Neutrophil (primary cell): Measurements from ENCODE around the gene KRT4.

ENCODE experiments used
- H3K27ac ChIP-seq: fragments of 200-600 bp; sonication (generic); 2 replicates; pipeline ENCODE4 v1.5.1; 2016; ENCODE audit warnings: mild to moderate bottlenecking, moderate library complexity
- H3K27me3 ChIP-seq: fragments of 200-600 bp; sonication (generic); 2 replicates; pipeline ENCODE4 v1.6.0; 2016; ENCODE audit warnings: mild to moderate bottlenecking
- H3K36me3 ChIP-seq: fragments of 200-600 bp; sonication (generic); 2 replicates; pipeline ENCODE4 v1.5.1; 2017
- H3K4me1 ChIP-seq, 2 experiments: fragments of 200-600 bp in 1 of 2; sonication (generic) in 1 of 2; 1 replicate in 1 of 2; 2 replicates in 1 of 2; pipeline versions ENCODE4 v1.5.1 to v1.6.1; 2013 to 2016; ENCODE audit warnings: low read depth in 1 of 2, low read length in 1 of 2, mild to moderate bottlenecking in 1 of 2, moderate library complexity in 1 of 2; ENCODE audit not compliant: control insufficient read depth in 1 of 2, insufficient read depth in 1 of 2
- H3K4me3 ChIP-seq, 2 experiments: fragments of 200-600 bp in 1 of 2; sonication (generic) in 1 of 2; 1 replicate in 1 of 2; 2 replicates in 1 of 2; pipeline ENCODE4 v1.5.1; 2013 to 2016; ENCODE audit warnings: low read depth in 1 of 2, low read length in 1 of 2, mild to moderate bottlenecking in 1 of 2, moderate library complexity in 1 of 2
- H3K9me3 ChIP-seq: fragments of 200-600 bp; sonication (generic); 2 replicates; pipeline ENCODE4 v1.5.1; 2016
- CTCF ChIP-seq: fragments of 200-600 bp; sonication (generic); IDR thresholded peaks from 2 replicates; pipeline ENCODE4 v1.5.1; 2016; ENCODE audit warnings: antibody characterized with exemption

The KRT4 gene

DNA sequence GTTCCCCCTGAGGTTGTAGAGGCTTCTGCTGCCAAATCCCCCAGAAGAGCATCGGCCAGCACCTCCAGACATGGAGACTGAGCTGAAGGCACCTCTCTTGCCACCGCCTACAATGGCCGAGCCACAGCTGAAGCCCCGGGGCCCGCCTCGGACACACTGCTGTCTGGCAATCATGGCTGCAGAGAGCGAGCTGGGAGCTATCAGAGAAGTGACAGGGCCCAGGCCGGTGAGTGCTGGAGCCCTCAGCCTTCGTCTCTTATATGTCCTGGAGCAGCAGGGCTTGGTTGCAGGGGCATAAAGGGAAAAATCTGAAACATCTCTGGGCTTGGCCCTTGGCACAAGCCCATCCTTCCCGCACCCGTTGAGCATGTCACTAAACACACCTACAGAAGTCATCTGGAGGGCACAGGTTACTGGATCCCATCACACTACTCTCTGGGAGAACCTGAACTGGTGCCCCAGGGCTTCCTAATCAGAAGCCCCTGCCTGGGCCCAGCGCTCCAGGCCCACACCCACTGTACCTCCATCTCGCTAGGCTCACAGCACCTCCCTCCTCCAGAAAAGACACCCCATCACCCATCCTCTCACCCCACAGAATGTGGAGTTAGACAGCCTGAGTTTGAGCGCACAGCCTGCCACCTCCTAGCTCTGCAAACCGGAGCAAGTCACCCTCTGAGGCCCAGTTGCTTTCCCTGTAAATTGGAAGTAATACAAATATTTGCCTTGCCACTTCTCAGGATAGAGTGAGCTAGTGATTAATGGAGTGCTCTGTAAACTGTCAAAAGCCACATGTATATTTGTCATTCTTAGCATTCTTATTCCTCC is at the start of gene KRT4:
TSS of gene KRT4 (minus strand) at position 232 of the 825 bp plus-strand sequence. CDS start at position 174, 58 bp downstream.
- Histone ChIP-seq H3K27me3 (peaks cover 12% of the 10 kb centered on the region), H3K27ac (no peak within 1 kb of the TSS), H3K9me3 (no peaks in the 10 kb centered on the region), H3K4me3 (no peak within 1 kb of the TSS), H3K4me1 (no peaks in the 10 kb centered on the region), H3K36me3 (no peaks in the 10 kb centered on the region)
- no peak for TF ChIP-seq CTCF

DNA sequence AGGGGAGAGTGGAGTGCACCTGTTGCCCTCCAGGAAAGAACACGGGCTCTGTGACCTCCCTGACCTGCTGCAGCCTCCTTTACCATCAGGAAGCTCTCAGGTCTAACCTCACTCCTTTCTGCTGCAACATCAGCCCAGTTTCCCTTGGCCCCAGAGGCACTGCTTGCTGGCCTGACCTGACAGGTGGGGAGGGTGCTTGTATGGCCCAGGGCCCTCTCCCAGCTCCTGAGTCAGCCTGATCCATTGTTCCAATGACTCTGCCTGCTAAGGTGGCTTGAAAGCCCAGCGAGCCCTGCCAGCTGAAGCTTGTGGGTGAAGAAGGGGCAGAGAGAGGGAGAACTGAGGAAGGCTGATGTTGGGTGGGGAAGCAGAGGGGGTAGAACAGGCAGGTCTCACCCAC is 48.1 kb upstream of the KRT4 start:
- Histone ChIP-seq H3K4me3 (no peak overlapping the region), H3K27ac (no peak overlapping the region), H3K4me1 (no peaks in the 10 kb centered on the region), H3K27me3 (no peaks in the 10 kb centered on the region), H3K9me3 (no peaks in the 10 kb centered on the region), H3K36me3 (no peaks in the 10 kb centered on the region)
- TF ChIP-seq CTCF = no peak

- H3K4me1 ChIP-seq = no peaks in the 10 kb centered on the region
- no peak overlapping the region for H3K27ac ChIP-seq
- TF ChIP-seq CTCF = no peak
- H3K9me3 ChIP-seq = no peaks in the 10 kb centered on the region
- no peak overlapping the region for H3K4me3 ChIP-seq
- no peaks in the 10 kb centered on the region for H3K36me3 ChIP-seq
- no peaks in the 10 kb centered on the region for H3K27me3 ChIP-seq
Observed at GRCh38 chr12:52861511-52861910, 47.6 kb upstream of the KRT4 start.

- Histone ChIP-seq H3K36me3 (no peaks in the 10 kb centered on the region), H3K27ac (no peak overlapping the region), H3K4me3 (no peak overlapping the region), H3K27me3 (no peaks in the 10 kb centered on the region), H3K9me3 (no peaks in the 10 kb centered on the region), H3K4me1 (no peaks in the 10 kb centered on the region)
- no peak for TF ChIP-seq CTCF
Observed at GRCh38 chr12:52860102-52860823, 46.3 kb upstream of the KRT4 start.

GRCh38 chr12:52857500-52857899 is 43.6 kb upstream of the KRT4 start:
- Histone ChIP-seq H3K4me3 (no peak overlapping the region), H3K9me3 (no peaks in the 10 kb centered on the region), H3K4me1 (no peaks in the 10 kb centered on the region), H3K36me3 (no peaks in the 10 kb centered on the region), H3K27me3 (peaks cover 13% of the 10 kb centered on the region), H3K27ac (no peak overlapping the region)
- TF ChIP-seq CTCF = no peak
